GM23338 (cell line): ENCODE measurements around the gene CA5B. TPM values are rescaled to one million over a fixed set of nuclear protein-coding genes. Genes with fewer than 3 reads are reported as not detected.

ENCODE experiments used
- ATAC-seq: fragments of 200-7000 bp; cut with Tn5 transposase; 3 replicates; pipeline ENCODE4 v1.9.1; 2020
- DNase-seq: peaks from one replicate; pipeline ENCODE4 v3.0.0-alpha.2; 2015; ENCODE audit warnings: low spot score
- H2AFZ ChIP-seq: fragments of 200-600 bp; sonication (generic); 2 replicates; pipeline ENCODE4 v1.8.0; 2016; ENCODE audit warnings: antibody characterized with exemption, mild to moderate bottlenecking, moderate library complexity
- H3F3A ChIP-seq: fragments of 200-600 bp; sonication (generic); replicated peaks from 2 replicates; pipeline ENCODE4 v1.8.0; 2017; ENCODE audit warnings: antibody characterized with exemption, mixed run types, low read depth
- H3K27ac ChIP-seq: fragments of 200-600 bp; sonication (generic); 2 replicates; pipeline ENCODE4 v1.6.1; 2016; ENCODE audit warnings: low read depth
- H3K27me3 ChIP-seq: fragments of 200-600 bp; sonication (generic); 2 replicates; pipeline ENCODE4 v1.8.0; 2016; ENCODE audit warnings: mild to moderate bottlenecking, mixed run types, moderate library complexity; ENCODE audit not compliant: insufficient read depth
- H3K36me3 ChIP-seq: fragments of 200-600 bp; sonication (generic); 2 replicates; pipeline ENCODE4 v1.8.0; 2016; ENCODE audit warnings: mild to moderate bottlenecking; ENCODE audit not compliant: insufficient read depth
- H3K4me1 ChIP-seq: fragments of 200-600 bp; sonication (generic); 2 replicates; pipeline ENCODE4 v1.8.0; 2016; ENCODE audit warnings: mild to moderate bottlenecking, moderate library complexity; ENCODE audit not compliant: insufficient read depth
- H3K4me2 ChIP-seq: fragments of 200-600 bp; sonication (generic); 2 replicates; pipeline ENCODE4 v1.7.1; 2017; ENCODE audit warnings: mixed run types
- H3K4me3 ChIP-seq: fragments of 200-600 bp; sonication (generic); 2 replicates; pipeline ENCODE4 v1.6.1; 2016; ENCODE audit warnings: mixed run types
- H3K79me2 ChIP-seq: fragments of 200-600 bp; sonication (generic); replicated peaks from 2 replicates; pipeline ENCODE4 v1.8.0; 2017; ENCODE audit warnings: mild to moderate bottlenecking; ENCODE audit not compliant: insufficient read depth
- H3K9me2 ChIP-seq: fragments of 200-600 bp; sonication (generic); 2 replicates; pipeline ENCODE4 v1.8.0; 2017; ENCODE audit not compliant: insufficient read depth
- H4K20me1 ChIP-seq: fragments of 200-600 bp; sonication (generic); replicated peaks from 2 replicates; pipeline ENCODE4 v1.8.0; 2017; ENCODE audit warnings: mild to moderate bottlenecking; ENCODE audit not compliant: insufficient read depth
- H3K27ac Mint-ChIP-seq: 2 replicates; pipeline ENCODE4 v1.8.0; 2020; ENCODE audit warnings: inconsistent platforms, mild to moderate bottlenecking, moderate library complexity, mixed read lengths
- H3K27me3 Mint-ChIP-seq: 3 replicates; pipeline ENCODE4 v1.8.0; 2022; ENCODE audit warnings: low read depth, mild to moderate bottlenecking, moderate library complexity, mixed read lengths, inconsistent platforms; ENCODE audit not compliant: insufficient read depth, poor library complexity
- H3K36me3 Mint-ChIP-seq: 3 replicates; pipeline ENCODE4 v1.8.0; 2021; ENCODE audit warnings: low read depth, mild to moderate bottlenecking, inconsistent platforms, moderate library complexity, mixed read lengths
- H3K4me1 Mint-ChIP-seq: 3 replicates; pipeline ENCODE4 v1.8.0; 2020; ENCODE audit warnings: mild to moderate bottlenecking, inconsistent platforms, mixed read lengths
- H3K4me3 Mint-ChIP-seq: 3 replicates; pipeline ENCODE4 v1.8.0; 2021; ENCODE audit warnings: moderate library complexity, mild to moderate bottlenecking, inconsistent platforms, mixed read lengths
- H3K9me3 Mint-ChIP-seq: 3 replicates; pipeline ENCODE4 v1.8.0; 2020; ENCODE audit warnings: moderate library complexity, mild to moderate bottlenecking, inconsistent platforms, mixed read lengths
- CTCF ChIP-seq, 2 experiments: fragments of 200-600 bp in 1 of 2; sonication (generic) in 1 of 2; conservative IDR thresholded peaks; 2 replicates each; pipeline versions ENCODE4 v1.5.1 to v1.6.1; 2016 to 2017; ENCODE audit warnings: antibody characterized with exemption in 2 of 2, low read depth in 2 of 2, mild to moderate bottlenecking in 2 of 2, moderate library complexity in 1 of 2
- NANOG ChIP-seq: IDR thresholded peaks from 2 replicates; pipeline ENCODE4 v1.6.1; 2016; ENCODE audit warnings: antibody characterized with exemption, borderline replicate concordance
- POLR2AphosphoS5 ChIP-seq: IDR thresholded peaks from 2 replicates; pipeline ENCODE4 v1.6.1; 2016; ENCODE audit warnings: antibody characterized with exemption, low read depth
- ZNF462 ChIP-seq: fragments of 250-450 bp; sonication (Bioruptor Pico); IDR thresholded peaks from 2 replicates; pipeline ENCODE4 v1.5.0; 2020; ENCODE audit warnings: mild to moderate bottlenecking, moderate library complexity
- polyA plus RNA-seq: library from polyadenylated mRNA; unstranded; fragments of >200 nt; fragmentation: Nextera tagmentation; extraction: Ambion mirVana; gene quantifications from 2 replicates; pipeline ENCODE4 v1.2.1, GENCODE V29; 2016
- total RNA-seq: library from RNA; depleted of rRNA; stranded (reverse); fragments of >200 nt; shearing (Covaris generic); gene quantifications from 2 replicates; pipeline ENCODE4 v1.2.3, GENCODE V29; 2014

Gene CA5B
- total and polyA plus RNA-seq, 2 experiments from 2014 or later = 4.8 to 6.1 TPM

GRCh38 chrX:15761564-15762191 is 23.6 kb downstream of the CA5B start:
- peak; percentile 70 for DNase-seq
- Histone ChIP-seq H3F3A (no peaks in the 10 kb centered on the region), H4K20me1 (no peaks in the 10 kb centered on the region), H3K4me1 (no peaks in the 10 kb centered on the region), H2AFZ (no peak overlapping the region), H3K4me3 (no peak overlapping the region), H3K9me2 (no peaks in the 10 kb centered on the region), H3K27me3 (no peaks in the 10 kb centered on the region), H3K4me2 (no peak overlapping the region), H3K36me3 (no peaks in the 10 kb centered on the region), H3K27ac (no peak overlapping the region), H3K79me2 (no peaks in the 10 kb centered on the region)
- Mint-ChIP-seq H3K4me1 (peaks cover 10% of the 10 kb centered on the region), H3K36me3 (peaks cover 17% of the 10 kb centered on the region), H3K9me3 (peaks cover 3% of the 10 kb centered on the region; the same call in 1 of the 3 replicates), H3K27me3 (peaks cover 2% of the 10 kb centered on the region), H3K27ac (no peak overlapping the region), H3K4me3 (no peak overlapping the region)
- TF ChIP-seq CTCF (conservative IDR thresholded peaks at IDR 0.05; ENCODE audit: low read depth in 2 of 2) (peak; percentile 73 to 78), ZNF462 (CRISPR knock-in tag) (no peak), NANOG (no peak), POLR2AphosphoS5 (no peak)
- ATAC-seq = peak; percentile 79
